Activated gamma-delta T cell (primary cell): ENCODE results near the gene ILK.

Experiments used
- DNase-seq: peaks from one replicate; lab custom pipeline; 2025; lab: John Stamatoyannopoulos, UW

ILK gene

GRCh38 chr11:6636480-6636879 is 32.9 kb downstream of the ILK start:
- DNase-seq = no peak

GRCh38 chr11:6637871-6638270 is 34.3 kb downstream of the ILK start:
- DNase-seq = no peak

DNA sequence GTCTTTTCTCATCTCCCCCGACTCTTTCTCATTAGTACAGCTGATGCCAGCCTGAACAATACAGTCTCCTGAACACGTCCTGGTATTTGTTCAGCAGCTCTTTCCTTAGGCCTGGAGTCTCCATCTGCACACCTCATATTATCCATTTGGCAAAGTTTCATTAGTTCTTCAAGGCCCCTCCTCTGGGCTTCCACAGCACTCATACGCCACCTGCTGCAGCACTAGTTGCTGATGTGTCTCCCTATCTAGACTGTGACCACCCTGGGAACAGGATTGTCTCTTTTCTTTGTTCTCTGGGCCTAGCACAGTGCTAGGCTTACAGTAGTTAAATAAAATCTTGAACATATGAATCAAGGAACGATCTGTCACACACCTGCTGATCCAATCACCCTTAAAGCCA is 34.9 kb downstream of the ILK start:
- no peak for DNase-seq

DNA sequence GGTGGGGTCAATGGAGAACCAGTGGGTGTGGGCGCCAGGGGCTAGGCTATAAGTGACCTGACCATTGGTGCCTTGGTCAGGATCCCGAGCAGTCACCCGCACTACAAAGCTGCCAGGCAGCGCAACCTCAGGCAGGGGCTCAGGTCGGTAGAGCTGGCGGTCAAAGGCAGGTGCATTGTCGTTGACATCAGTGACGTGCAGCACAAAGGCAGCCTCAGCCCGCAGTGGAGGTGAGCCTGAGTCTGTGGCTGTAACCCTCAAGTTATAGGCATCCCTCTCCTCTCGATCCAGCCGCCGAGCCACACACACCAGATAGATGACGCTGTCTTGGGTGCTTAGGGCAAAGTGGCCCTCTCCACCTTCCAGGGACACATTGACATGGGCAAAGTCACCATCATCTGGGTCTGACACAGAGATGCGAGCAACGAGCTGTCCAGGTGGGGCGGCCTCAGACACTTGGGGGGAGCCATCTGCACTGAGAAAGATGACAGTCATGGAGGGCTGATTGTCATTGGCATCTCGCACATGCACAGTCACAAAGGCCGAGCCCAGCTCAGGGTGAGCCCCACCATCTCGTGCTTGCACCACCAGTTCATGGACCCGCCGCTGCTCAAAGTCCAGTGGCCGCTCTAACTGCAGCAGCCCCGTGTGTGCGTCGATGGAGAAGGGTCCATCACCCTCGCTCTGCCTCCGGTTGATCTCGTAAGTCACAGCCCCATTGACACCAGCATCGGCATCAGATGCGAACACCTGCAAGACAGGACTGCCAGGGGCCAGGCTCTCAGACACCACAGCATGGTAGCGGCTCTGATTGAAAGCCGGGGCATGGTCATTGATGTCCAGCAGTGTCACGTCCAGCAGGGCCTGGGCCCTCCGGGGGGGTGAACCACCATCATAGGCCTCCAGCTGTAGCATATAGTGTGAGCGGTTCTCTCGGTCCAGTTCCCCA is 36.7 kb downstream of the ILK start:
- no peak for DNase-seq

- DNase-seq = no peak
These were observed 37.6 kb downstream of the ILK start for GRCh38 chr11:6640985-6641701.

- DNase-seq = no peak
These were observed 39.4 kb downstream of the ILK start for GRCh38 chr11:6642957-6643356.

DNA sequence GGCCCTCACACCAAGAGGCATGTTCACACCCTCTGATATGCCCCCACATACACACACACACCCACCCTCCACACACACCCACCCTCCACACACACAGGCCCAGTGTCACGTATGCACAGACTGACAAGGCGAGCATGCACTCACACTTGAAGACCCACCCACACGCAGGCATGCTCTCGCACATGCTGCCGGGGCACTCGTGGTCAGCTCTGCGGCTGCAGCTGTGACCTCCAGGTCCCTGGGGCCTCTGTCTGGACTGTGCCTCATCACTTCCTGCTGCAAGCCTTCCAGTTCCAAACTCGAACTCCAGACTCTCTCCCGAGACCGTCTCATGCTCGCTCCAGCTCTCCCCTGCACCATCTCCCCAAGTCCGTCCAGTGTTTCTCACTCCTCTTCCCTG is 42.5 kb downstream of the ILK start:
- DNase-seq = no peak

DNA sequence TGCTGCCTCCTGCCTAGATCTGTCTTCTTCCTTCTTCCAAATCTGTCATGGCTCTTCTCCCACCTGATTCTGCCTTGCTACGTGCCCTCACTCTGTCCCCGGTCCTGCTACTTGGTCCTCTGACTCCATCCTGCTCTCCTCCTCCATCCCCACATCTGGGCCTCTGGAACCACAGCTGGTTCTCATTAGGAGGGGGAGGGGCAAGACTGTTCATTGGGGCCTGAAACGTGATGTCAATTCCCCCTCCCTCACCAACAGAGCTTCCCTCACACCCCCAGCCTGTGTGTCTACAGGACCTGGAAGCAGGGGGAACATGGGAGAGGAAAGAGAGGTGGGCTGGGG is 43.0 kb downstream of the ILK start:
- no peak for DNase-seq

- DNase-seq = no peak
These were observed 43.5 kb downstream of the ILK start for GRCh38 chr11:6646918-6647679.

DNA sequence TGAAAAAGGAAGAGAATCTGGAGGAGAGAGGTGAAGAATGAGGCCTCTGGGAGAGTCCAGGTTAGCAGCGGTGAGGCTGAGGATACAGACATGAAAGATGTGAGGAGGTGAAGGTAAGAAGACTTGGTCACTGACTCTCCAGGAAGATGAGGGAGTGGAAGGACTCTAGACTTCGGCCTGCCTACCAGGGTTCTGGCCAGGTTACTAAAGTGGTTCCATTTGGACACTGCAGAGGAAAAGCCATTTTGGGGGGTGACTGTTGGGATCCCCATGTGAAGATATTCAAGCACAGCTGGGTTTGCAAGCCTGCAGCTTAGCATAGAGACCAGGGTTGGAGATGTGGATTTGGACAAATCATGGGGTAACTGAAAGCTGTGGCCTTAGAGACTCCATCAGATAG is 44.3 kb downstream of the ILK start:
- no peak for DNase-seq

DNA sequence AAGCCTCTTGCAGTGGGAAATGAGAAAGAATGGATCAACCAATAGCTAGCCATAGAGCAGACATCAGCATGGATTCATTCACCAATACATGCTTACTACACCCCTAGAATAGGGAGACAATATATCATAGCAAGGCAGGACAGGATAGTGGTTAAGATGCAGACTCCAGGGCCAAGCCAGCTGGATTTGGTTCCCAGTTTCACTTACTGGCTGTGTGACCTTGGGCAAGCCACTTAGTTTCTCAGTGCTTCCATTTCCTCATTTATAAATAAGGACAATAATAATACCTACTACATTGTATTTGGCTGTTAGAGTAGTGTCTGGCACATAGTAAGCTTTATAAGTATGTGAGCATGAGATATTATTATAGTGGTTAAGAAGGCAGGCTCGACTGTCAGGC is 44.9 kb downstream of the ILK start:
- no peak for DNase-seq

- DNase-seq = no peak
These were observed 46.5 kb downstream of the ILK start for GRCh38 chr11:6650104-6650503.

DNA sequence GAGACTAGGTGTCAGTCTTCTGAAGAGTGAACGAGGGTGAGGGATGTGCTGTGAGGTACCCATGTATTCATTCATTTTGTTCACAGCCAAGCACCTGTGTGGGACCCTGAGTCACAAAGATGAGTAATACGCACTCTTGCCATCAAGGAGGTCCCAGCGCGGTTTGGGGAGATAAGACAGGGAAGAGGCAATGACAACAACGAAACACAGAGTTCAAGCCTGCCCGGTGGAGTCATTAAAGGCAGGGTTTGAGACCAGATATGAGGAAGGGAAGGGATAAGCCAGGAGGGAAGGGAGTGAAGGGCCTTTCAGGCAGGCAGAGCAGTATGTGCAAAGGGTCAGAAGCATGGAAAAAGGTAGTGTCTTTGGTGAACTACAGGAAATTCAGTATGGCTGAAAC is 47.4 kb downstream of the ILK start:
- DNase-seq = no peak

DNA sequence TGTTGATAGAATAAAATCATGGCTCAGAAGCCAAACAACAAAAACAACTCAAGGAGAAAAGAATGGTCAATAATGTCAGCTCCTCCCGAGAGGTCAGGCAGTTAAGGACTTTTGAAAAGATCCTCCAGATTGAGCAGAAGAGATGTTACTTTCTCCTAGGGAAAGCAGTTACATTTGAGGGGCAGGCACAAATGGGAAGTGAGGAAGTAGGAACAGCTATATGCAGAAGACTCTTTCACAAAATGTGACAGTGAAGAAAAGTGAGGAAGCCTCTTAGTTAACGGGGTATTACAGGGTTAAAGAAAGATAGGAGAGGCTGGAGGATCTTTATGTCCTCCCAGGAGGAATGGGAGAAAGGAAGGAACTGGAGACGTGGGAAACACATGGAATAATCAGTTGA is 48.6 kb downstream of the ILK start:
- DNase-seq = no peak

DNA sequence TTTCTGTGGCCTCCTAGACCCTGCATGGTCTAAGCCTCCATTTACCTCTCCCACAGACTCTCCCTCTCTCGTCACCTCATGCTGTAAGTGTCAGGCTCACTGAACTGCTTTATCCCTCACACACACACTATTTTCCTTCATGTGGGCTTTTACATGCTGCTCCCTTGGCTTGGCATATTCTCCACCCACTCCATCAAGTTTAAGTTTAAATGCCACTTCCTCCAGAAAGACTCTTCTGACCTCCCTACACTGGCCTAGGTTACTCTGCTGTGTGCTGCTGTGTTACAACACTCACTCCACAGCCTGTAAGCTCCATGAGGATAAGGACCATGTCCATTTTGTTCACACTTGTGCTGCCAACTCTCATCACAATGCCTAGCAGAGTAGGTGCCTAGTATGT is 49.5 kb downstream of the ILK start:
- no peak for DNase-seq

DNA sequence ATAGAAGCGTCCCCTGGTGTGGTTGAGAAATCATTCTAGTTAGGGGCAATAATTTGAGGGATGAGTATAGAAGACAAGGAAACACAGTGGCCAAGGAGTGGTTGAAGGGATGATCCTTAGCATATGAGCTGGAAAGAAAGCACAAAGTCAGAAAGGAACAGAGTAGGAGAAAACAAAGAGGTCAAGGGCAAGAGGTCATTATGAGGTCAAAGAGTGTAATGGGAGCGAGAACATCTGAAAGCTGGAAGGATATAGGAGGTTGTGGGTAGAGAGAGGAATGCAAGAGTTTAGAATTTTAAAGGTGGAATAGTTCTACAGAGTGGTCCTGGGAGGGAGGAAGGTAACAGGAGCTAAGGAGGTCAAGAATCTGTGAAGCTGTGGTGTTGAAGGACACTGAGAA is 50.1 kb downstream of the ILK start:
- no peak for DNase-seq

DNA sequence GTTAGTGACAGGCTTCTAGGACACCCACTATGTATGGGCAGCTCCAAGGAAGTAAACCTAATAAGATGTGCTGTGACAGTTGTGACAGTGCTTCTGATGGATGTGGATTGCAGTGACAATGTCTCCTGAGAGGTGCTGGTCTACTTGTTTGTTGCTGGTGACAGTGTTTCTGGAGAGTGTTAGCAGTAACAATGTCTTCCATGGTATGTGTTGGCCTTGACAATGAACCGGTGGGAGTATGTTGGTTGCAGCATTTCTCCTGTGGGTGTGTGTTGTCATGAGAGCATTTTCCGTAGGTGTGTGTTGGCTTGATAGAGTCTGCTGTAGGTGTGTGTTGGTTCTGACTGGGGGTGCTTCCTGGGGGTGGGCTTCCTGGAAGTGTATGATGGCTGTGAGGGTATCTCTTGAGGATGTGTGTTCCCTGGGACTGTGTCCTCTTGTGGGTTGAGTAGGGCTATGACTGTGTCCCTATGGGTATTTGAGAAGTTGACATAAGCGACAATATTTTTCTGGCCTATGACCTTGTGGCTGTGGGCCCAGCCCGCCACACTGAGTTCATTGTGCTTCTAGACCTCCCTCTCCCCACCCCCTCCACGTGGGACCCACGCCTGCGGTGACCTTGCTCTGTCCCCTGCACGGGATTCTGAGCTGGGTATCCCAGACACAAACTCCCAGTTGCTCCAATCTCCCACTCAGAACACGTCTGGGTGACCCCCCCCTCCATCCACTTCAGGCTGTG is 50.9 kb downstream of the ILK start:
- no peak for DNase-seq

DNA sequence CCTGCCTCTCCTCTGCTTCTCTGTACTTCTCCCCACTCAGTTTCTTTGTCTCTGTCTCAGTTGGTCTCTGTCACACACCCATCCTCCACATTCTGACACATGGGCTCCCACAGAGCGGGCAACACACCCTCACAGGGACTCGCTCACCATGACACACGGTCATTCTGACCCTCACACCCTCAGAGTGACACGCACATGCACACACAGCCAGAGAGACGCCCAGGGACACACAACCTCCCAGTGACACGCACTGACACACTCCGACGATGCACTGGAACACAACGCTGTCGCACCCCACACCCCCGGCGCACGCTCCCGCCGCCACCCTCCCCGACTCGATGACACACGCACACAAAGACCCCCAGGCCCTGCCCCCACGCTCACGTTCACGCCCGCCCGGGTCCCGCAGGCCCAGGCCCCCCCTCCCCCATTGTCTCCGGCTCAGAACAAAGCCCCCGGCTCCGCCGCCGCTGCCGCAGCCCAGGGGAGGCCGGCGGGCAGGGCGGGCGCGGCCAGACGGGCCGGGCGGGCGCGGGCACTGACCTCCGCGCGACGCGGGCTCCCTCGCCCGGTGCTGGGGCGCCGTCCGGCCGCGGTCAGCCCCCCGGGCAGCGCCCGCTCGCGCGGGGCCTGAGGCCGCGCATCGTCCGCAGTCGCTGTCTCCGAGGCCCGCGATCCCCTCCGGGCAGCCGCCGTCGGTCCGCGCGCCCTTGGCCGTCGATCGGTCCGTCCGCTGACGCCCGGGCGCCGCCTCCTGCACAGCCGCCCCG is 51.6 kb downstream of the ILK start:
- DNase-seq = no peak

DNA sequence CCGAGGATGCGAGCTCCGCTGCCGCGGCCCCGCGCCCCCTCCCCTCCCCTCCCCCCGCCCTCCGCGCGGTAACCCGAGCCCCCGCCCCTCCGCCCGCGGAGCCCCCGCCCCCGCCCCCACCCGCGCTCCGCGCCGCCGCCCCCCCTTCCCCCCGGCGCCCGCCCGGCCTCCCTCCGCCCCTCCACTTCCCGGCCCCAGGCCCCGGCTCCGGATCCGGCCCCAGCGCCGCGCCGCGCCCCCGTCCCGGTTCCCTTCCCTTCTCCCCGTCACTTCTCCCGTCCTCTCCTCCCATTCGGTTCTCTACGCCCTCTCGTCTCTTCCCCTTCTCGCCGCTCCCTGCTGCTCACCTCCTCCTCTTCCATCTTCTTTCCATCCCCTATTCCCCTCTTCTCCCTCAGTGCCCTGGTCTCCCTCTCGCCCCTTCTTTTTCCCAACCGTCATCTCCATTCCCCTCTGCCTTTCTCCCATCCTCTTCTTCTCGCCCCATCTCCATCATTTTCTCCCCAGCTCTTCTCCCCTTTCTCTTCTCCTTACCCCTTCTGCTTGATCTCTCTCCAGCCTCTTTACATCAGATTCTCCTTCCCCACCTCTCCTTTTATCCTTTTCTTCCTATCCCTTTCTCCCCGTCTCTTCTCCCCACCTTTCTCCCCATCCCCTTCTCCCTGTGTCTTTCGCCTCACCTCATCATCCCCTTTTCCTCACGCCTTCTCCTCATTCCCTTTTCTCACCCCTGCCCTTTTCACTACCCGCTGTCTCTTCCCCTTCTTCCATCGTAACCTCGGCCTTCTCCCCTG is 52.4 kb downstream of the ILK start, which contains the start of gene DCHS1:
TSS of gene DCHS1 (minus strand) at position 20 of the 794 bp plus-strand sequence. CDS start 14,196 bp downstream, outside the sequence.
- DNase-seq = no peak

- DNase-seq = no peak
These were observed 53.0 kb downstream of the ILK start for GRCh38 chr11:6656584-6656915.
